Subcutaneous adipose tissue (tissue), 4 donors: ENCODE data around the gene SPIRE1. TPM values are rescaled to one million over a fixed set of nuclear protein-coding genes. Genes with fewer than 3 reads are reported as not detected.

Experiments used
- total RNA-seq, 4 donors: library from RNA; depleted of rRNA; stranded (reverse); fragments of >200 nt; gene quantifications; one replicate each; pipeline ENCODE4 v1.1.0, GENCODE V29; 2016
- TF ChIP-seq, protein P1 (sequence below): fragments of 450-650 bp; IDR thresholded peaks from one replicate; pipeline ENCODE4 v1.5.1; 2016; ENCODE audit warnings: low read depth, mild to moderate bottlenecking, control low read depth, antibody characterized with exemption, moderate library complexity

SPIRE1 gene
- total RNA-seq, 4 donors from 2014 or later, result 25.3 to 32.8 (median 27.9) TPM

DNA sequence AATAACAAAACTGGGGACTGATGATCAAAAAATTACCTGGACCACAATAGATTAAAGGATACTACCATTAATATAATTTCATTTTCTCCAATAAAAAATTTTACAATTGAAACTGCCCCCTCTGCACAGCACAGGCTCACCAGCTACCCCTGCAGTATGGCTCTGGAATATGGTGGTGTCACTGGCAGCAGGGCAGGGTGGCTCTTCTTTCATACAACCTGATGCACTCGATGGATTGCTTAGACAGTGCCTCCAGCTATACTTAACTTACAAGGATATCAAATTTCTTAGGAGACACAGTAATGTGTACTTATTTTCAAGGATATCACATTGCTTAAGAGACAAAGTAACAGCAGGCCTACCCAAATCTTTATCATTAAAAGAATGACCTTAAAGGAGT is 126.2 kb downstream of the SPIRE1 start:
- TF ChIP-seq, protein P1, sequence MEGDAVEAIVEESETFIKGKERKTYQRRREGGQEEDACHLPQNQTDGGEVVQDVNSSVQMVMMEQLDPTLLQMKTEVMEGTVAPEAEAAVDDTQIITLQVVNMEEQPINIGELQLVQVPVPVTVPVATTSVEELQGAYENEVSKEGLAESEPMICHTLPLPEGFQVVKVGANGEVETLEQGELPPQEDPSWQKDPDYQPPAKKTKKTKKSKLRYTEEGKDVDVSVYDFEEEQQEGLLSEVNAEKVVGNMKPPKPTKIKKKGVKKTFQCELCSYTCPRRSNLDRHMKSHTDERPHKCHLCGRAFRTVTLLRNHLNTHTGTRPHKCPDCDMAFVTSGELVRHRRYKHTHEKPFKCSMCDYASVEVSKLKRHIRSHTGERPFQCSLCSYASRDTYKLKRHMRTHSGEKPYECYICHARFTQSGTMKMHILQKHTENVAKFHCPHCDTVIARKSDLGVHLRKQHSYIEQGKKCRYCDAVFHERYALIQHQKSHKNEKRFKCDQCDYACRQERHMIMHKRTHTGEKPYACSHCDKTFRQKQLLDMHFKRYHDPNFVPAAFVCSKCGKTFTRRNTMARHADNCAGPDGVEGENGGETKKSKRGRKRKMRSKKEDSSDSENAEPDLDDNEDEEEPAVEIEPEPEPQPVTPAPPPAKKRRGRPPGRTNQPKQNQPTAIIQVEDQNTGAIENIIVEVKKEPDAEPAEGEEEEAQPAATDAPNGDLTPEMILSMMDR, result no peak

DNA sequence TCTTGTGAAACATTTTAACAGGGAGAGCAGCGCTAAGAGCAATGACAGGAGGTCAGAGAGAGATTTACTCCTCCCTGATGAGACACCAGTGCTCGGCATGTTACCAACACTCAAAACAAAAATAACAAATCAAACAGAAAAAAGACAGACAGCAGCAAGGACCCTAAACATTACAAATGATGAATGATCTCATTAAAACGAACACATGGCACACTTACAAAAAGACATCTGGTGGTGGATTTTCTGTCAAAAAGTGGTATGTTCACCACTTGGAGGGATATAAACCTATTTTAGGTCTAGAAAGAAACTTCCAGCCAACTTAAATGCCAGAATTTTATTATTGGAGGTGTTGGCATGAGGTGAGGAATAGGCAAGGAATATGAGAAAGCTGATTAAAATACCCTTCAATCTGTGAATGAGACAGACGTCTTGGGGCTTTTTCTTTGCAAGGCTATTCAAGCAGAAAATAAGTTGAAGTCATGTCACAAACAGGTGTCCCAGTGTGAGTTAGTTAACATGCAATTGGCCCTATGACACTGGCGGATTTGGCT is 137.4 kb downstream of the SPIRE1 start:
- TF ChIP-seq, protein P1, result no peak

DNA sequence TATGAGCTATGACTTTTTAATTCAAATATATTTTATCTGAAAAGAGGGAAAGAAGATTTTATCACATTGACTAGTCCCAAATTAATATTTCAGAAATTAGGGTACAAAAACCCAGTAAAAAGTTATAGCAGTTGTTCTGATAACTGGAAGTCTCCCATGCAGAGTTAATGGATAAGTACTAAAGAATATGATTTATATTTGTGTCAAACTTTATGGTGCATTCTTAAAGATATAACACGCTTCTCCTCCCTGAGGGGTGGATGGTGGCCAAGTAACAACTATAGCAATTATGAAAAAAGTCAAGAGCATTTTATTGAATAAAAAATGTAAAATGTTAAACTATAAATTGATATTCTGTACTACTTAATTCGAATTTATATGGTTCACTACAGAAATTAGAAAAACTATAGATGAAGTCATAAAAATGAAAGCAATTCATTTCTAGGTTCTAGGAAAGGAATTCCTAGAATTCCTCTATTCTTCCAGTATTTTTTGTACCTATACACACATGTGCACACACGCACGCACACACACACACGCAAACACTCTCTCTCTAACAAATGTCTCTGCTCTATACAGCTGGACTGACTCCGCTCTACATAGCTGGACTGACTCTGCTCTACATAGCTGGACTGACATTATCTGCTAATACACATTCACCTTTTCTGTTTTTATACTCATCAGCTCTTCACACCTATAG is 138.9 kb downstream of the SPIRE1 start:
- TF ChIP-seq, protein P1, result no peak

DNA sequence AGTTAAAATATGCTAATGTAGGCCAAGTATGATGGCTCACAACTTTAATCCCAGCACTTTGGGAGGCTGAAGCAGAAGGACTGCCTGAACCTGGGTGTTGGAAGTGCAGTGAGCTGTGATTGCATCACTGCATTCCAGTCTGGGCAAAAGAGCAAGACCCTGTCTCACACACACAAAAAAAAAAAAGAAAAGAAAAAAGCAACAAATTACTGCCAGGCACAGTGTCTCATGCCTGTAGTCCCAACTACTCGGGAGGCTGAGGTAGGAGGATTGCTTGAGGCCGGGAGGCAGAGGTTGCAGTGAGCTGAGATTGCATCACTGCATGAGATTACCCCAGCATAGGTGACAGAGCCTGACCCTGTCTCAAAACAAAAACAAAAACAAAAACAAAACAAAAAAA is 139.6 kb downstream of the SPIRE1 start:
- TF ChIP-seq, protein P1, result no peak

GRCh38 chr18:12517142-12517825 is 140.6 kb downstream of the SPIRE1 start:
- TF ChIP-seq, protein P1, result no peak

- TF ChIP-seq, protein P1, result no peak
Observed at GRCh38 chr18:12516049-12516630, 141.8 kb downstream of the SPIRE1 start.

GRCh38 chr18:12515550-12515949 is 142.4 kb downstream of the SPIRE1 start:
- TF ChIP-seq, protein P1, result no peak
